Cardiac muscle cell (in vitro differentiated cells and primary cell): ENCODE results near the gene PAK2. TPM values are rescaled to one million over a fixed set of nuclear protein-coding genes. Genes with fewer than 3 reads are reported as not detected.
"Not testable (repeated sequence)": the region's sequence is repeated elsewhere in the genome, so short reads cannot be mapped to it uniquely, and the experiment has no call there.

Experiments used
- DNase-seq, 2 donors: peaks; one replicate each; pipeline versions ENCODE4 v3.0.0 to v3.0.0-alpha.2; 2010 to 2017; ENCODE audit warnings: low read depth in 1 of 2, low spot score in 1 of 2
- H3K27ac ChIP-seq: fragments of 200-600 bp; sonication (generic); 2 replicates; pipeline ENCODE4 v1.5.1; 2016
- H3K27me3 ChIP-seq: fragments of 200-600 bp; sonication (generic); 2 replicates; pipeline ENCODE4 v1.6.0; 2016; ENCODE audit warnings: control low read depth
- H3K36me3 ChIP-seq: fragments of 200-600 bp; sonication (generic); 2 replicates; pipeline ENCODE4 v1.5.1; 2016; ENCODE audit warnings: control low read depth
- H3K4me1 ChIP-seq: fragments of 200-600 bp; sonication (generic); 2 replicates; pipeline ENCODE4 v1.8.1; 2017; ENCODE audit warnings: low read depth, mild to moderate bottlenecking, mixed run types
- H3K4me3 ChIP-seq: fragments of 200-600 bp; sonication (generic); 2 replicates; pipeline ENCODE4 v1.5.1; 2016; ENCODE audit warnings: mild to moderate bottlenecking
- H3K9me3 ChIP-seq: fragments of 200-600 bp; sonication (generic); 2 replicates; pipeline ENCODE4 v1.5.1; 2017; ENCODE audit warnings: low read depth, mild to moderate bottlenecking, control low read depth
- CTCF ChIP-seq: IDR thresholded peaks from 2 replicates; pipeline ENCODE4 v1.5.1; 2012; ENCODE audit warnings: low read depth, mild to moderate bottlenecking, low read length
- polyA plus RNA-seq: library from polyadenylated mRNA; unstranded; fragments of >200 nt; fragmentation: Nextera tagmentation; extraction: Ambion mirVana; gene quantifications from 2 replicates; pipeline ENCODE4 v1.2.1, GENCODE V29; 2016
- total RNA-seq: library from RNA; depleted of rRNA; stranded (reverse); fragments of >200 nt; gene quantifications from 2 replicates; pipeline ENCODE4 v1.2.3, GENCODE V29; 2016

Gene PAK2
- total and polyA plus RNA-seq, 2 experiments from 2014 or later, result 18.5 to 48.6 TPM

GRCh38 chr3:196707566-196707965 lies 32.1 kb upstream of the PAK2 start:
- Histone ChIP-seq H3K4me3 (no peak overlapping the region), H3K36me3 (no peaks in the 10 kb centered on the region), H3K27ac (no peak overlapping the region), H3K4me1 (no peaks in the 10 kb centered on the region), H3K9me3 (no peaks in the 10 kb centered on the region), H3K27me3 (no peaks in the 10 kb centered on the region)
- TF ChIP-seq CTCF, result no peak
- no peak for DNase-seq

GRCh38 chr3:196708467-196708866 lies 31.2 kb upstream of the PAK2 start:
- H3K27me3 ChIP-seq, result no peaks in the 10 kb centered on the region
- H3K9me3 ChIP-seq, result no peaks in the 10 kb centered on the region
- peaks cover 4% of the 10 kb centered on the region for H3K4me1 ChIP-seq
- DNase-seq, result peak in 1 of 2 donors; percentile 44
- no peak overlapping the region for H3K4me3 ChIP-seq
- no peaks in the 10 kb centered on the region for H3K36me3 ChIP-seq
- no peak overlapping the region for H3K27ac ChIP-seq
- no peak for TF ChIP-seq CTCF

- no peaks in the 10 kb centered on the region for H3K27me3 ChIP-seq
- no peak for TF ChIP-seq CTCF
- H3K9me3 ChIP-seq, result no peaks in the 10 kb centered on the region
- peak within 1 kb of the TSS; percentile 97 for H3K27ac ChIP-seq
- no peaks in the 10 kb centered on the region for H3K36me3 ChIP-seq
- H3K4me3 ChIP-seq, result peak within 1 kb of the TSS; percentile 50
- peak; percentile 89 to 91 for DNase-seq
- H3K4me1 ChIP-seq, result peaks cover 4% of the 10 kb centered on the region
Measured at GRCh38 chr3:196711838-196712513, 27.7 kb upstream of the PAK2 start, which contains the start of the genes CEP19 and PIGX. Gene CEP19 (minus strand): TSS chr3:196712250. CDS start chr3:196708657, 3,593 bp downstream. Gene PIGX (plus strand): TSS chr3:196712377.

DNA sequence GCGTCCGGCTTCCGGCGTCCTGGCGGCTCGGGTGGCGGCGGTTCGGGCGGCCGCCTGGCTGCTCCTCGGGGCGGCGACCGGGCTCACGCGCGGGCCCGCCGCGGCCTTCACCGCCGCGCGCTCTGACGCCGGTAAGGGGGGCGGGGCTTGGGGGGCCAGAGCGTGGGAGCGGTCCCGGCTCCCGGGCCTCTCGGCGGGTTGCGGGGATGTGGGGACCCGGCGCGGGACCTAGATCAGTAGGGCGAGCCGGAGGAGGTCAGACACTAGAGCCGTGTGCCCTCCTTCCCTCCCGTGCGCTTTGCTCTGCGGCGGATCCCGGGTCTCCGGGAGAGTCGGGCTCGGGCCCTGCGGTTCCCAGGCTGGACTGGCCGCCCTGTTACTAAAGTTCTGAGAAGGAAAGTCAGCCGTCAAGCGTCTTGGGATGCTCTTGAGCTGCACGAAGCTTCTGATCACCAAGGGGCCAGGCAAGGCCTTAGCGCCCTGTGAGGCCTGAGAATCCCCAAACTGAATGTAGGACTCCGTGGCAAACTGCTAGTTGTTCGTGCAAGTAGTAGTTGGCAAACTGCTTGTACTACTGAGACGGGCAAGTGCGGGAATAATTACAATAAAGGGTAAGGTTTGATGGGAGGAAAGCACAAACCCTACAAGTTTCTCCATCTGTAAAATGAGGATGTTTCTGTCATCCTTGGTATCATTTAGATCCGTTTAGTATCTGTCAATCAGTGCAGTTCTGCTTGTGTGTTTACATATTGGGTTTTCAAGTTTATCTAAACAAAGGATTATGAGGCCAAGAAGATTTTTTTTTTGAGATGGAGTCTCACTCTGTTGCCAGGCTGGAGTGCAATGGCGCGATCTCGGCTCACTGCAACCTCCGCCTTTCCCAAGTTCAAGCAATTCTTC lies 26.9 kb upstream of the PAK2 start:
- Histone ChIP-seq H3K27me3 (no peaks in the 10 kb centered on the region), H3K4me3 (peak overlapping the region; percentile 50), H3K27ac (peak overlapping the region; percentile 97), H3K4me1 (peaks cover 4% of the 10 kb centered on the region), H3K9me3 (no peaks in the 10 kb centered on the region), H3K36me3 (no peaks in the 10 kb centered on the region)
- no peak for TF ChIP-seq CTCF
- peak in 1 of 2 donors; percentile 76 for DNase-seq

- not testable (repeated sequence) for H3K27ac ChIP-seq, H3K9me3 ChIP-seq, H3K27me3 ChIP-seq, H3K36me3 ChIP-seq, H3K4me1 ChIP-seq, H3K4me3 ChIP-seq, DNase-seq
Measured at GRCh38 chr3:196717162-196717561, 22.5 kb upstream of the PAK2 start.

GRCh38 chr3:196721097-196721496 lies 18.6 kb upstream of the PAK2 start:
- no peak for DNase-seq
- Histone ChIP-seq H3K27ac (no peak overlapping the region), H3K4me1 (no peaks in the 10 kb centered on the region), H3K4me3 (no peak overlapping the region), H3K36me3 (peaks cover 22% of the 10 kb centered on the region), H3K27me3 (no peaks in the 10 kb centered on the region), H3K9me3 (no peaks in the 10 kb centered on the region)
- TF ChIP-seq CTCF, result no peak
